H54 (cell line): ENCODE measurements around the gene MIP.
"Not testable (repeated sequence)": the region's sequence is repeated elsewhere in the genome, so short reads cannot be mapped to it uniquely, and the experiment has no call there.

Experiments
- DNase-seq: peaks from one replicate; pipeline ENCODE4 v3.0.0; 2011; ENCODE audit warnings: low spot score, mixed read lengths; ENCODE audit not compliant: insufficient read length
- FAIRE-seq: peaks from 3 replicates; lab custom pipeline; 2011; peaks lifted over from hg19 to GRCh38; lab: Jason Lieb, UNC
- POLR2A ChIP-seq: IDR thresholded peaks from 2 replicates; pipeline ENCODE4 v1.6.1; 2011; ENCODE audit warnings: low read depth, mild to moderate bottlenecking, low read length

The MIP gene

GRCh38 chr12:56437430-56438176 is 16.9 kb downstream of the MIP start:
- FAIRE-seq (no peak), DNase-seq (no peak)
- no peak for TF ChIP-seq POLR2A

GRCh38 chr12:56434828-56435227 is 19.6 kb downstream of the MIP start:
- FAIRE-seq (no peak), DNase-seq (no peak)
- no peak for TF ChIP-seq POLR2A

GRCh38 chr12:56431850-56432249 is 22.6 kb downstream of the MIP start:
- TF ChIP-seq POLR2A = no peak
- FAIRE-seq = no peak
- no peak for DNase-seq

GRCh38 chr12:56431288-56431687 is 23.2 kb downstream of the MIP start:
- FAIRE-seq = no peak
- TF ChIP-seq POLR2A = no peak

GRCh38 chr12:56425940-56426438 is 28.5 kb downstream of the MIP start:
- FAIRE-seq (no peak), DNase-seq (no peak)
- TF ChIP-seq POLR2A = no peak

More at GRCh38 chr12:56431288-56431687, 23.2 kb downstream of the MIP start:
- no peak for DNase-seq

DNA sequence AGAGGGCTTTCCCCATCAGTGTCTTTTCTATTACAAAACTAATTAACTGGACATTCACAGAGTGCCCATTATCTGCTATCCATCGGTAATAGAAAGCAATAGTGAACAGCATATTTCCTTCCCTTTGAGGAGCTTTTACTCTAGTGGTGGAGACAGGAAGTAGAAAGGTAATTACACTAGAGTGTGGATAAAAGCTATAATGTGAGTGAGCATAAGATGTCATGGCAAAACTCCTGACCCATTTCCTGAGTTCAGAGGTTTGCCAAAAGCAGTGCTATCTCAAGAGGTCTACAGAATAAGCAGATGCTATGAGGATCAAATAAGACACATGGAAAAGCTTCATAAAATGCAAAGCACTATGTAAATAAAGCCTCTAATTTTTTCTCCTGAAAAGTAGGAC is 29.3 kb downstream of the MIP start:
- DNase-seq (no peak), FAIRE-seq (no peak)
- no peak for TF ChIP-seq POLR2A

GRCh38 chr12:56420411-56420810 is 34.0 kb downstream of the MIP start:
- FAIRE-seq (no peak), DNase-seq (no peak)
- no peak for TF ChIP-seq POLR2A

- FAIRE-seq = no peak
- no peak for TF ChIP-seq POLR2A
- DNase-seq = no peak
These were observed 36.7 kb downstream of the MIP start for GRCh38 chr12:56417739-56418138.

DNA sequence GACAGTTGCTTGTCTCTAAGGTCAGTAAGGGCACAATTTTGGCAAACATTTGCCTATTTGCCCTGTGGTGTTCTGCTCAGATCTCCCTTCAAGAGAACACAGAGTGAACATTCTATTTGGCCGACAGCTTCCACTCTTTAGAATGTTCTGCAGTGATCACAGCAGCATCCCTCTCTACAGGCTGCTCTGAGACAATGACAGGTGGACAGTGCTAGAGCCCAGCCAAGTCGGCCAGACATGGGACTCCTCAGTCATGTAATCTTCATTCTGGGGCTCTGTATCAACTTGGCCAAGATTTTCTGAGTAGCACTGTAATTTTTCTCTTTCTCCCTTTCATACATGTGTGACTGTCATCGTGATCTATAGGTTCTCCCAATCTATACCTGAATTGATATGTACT is 40.1 kb downstream of the MIP start:
- no peak for DNase-seq
- TF ChIP-seq POLR2A = no peak
- no peak for FAIRE-seq

DNA sequence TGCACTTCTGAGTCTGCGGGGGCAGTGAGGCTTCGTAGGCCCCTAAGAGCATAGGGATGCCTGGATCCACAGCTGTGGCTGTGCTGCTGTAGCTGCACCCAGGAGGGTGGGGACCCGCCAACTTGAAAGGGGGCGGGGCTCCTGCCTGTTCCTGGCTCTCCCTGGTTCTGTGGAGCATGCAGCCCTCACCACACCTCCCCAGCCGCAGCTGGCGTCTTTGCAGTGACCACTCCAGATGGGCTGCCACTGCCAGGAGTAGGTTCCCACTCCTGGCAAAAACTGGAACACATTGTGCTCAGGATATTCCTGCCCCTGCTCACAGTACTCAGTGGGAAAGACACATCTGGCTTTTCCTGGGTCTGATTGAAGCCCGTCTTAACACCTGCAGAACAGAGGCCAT is 41.1 kb downstream of the MIP start:
- no peak for FAIRE-seq
- DNase-seq = no peak
- TF ChIP-seq POLR2A = no peak

DNA sequence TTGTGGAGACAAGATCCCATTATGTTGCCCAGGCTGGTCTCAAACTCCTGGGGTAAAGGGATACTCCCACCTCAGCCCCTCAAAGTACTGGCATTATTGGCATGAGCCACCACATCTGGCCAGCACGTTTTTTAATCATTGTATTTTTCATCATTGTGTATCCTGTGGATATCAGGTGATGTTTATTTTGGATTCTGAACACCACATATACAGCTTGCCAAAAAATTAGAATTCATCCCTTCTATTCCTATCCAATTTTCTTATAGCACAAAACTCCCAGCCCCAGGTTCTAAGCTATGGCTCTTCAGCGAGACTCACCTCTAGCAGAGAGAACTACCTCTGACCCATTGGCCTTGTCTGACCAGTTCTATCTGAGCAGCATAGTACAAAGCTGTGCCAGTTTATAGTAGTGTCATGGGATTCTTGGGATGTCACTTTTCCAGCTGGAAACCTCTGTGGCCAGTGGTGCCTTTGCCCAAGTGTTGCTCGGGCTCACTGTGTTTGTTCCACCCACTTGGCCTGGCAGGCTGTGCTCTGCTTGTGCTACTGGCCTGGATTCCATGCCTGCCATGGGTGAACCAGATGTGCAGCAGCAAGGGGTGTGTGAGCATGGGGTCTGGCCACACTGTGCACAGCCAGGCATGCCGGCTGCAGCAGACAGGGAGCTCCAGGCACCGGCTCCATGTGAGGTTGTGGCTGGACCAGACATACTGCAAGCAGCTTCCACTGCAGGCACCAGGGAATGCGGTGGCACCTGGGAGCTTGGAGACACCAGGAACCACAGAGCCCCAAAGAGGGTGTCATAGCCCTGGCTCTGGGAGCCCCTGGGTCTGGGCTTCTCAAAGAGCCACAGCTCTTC is 42.4 kb downstream of the MIP start:
- DNase-seq (no peak), FAIRE-seq (no peak)
- TF ChIP-seq POLR2A = no peak

DNA sequence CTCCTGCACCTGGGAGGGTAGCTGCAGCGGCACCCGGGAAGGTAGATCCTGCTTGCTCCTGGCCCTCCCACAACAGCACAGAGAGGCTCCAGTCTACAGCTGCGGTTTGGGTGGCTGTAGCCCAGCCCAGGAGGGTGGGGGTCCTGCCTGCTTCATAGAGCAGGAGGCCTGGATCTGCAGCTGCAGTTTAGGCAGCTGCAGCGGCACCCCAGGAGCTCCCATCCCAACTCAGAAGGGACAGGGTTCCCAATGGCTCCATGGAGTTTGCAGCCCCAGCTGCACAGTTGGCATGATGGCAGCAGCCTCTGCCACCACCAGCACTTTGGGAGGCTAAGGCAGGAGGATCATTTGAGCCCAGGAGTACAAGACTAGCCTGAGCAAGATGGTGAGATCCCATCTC is 43.7 kb downstream of the MIP start:
- no peak for TF ChIP-seq POLR2A
- no peak for FAIRE-seq
- no peak for DNase-seq

- DNase-seq = no peak
- no peak for FAIRE-seq
- no peak for TF ChIP-seq POLR2A
These were observed 45.5 kb downstream of the MIP start for GRCh38 chr12:56408799-56409417.

- not testable (repeated sequence) for DNase-seq, FAIRE-seq
These were observed 50.2 kb downstream of the MIP start for GRCh38 chr12:56404227-56404626.

GRCh38 chr12:56401612-56402011 is 52.8 kb downstream of the MIP start:
- DNase-seq, FAIRE-seq: not testable (repeated sequence)

GRCh38 chr12:56401125-56401524 is 53.3 kb downstream of the MIP start:
- DNase-seq, FAIRE-seq: not testable (repeated sequence)
